Osteoblast (primary cell): ENCODE results near the gene CACHD1. TPM values are rescaled to one million over a fixed set of nuclear protein-coding genes. Genes with fewer than 3 reads are reported as not detected.

Experiments used
- DNase-seq: peaks from one replicate; pipeline ENCODE4 v3.0.0; 2011; ENCODE audit warnings: low spot score, mixed read lengths; ENCODE audit not compliant: insufficient read length; ENCODE audit errors: missing footprints
- H2AFZ ChIP-seq: 2 replicates; pipeline ENCODE4 v1.6.0; 2011; ENCODE audit warnings: mild to moderate bottlenecking, low read length
- H3K27ac ChIP-seq: 2 replicates; pipeline ENCODE4 v1.5.1; 2011; ENCODE audit warnings: mild to moderate bottlenecking, low read depth, low read length, moderate library complexity
- H3K27me3 ChIP-seq: 2 replicates; pipeline ENCODE4 v1.6.0; 2012; ENCODE audit warnings: mild to moderate bottlenecking, control low read depth, inconsistent platforms, low read length, moderate library complexity; ENCODE audit not compliant: insufficient read depth
- H3K36me3 ChIP-seq: 2 replicates; pipeline ENCODE4 v1.5.1; 2011; ENCODE audit warnings: mild to moderate bottlenecking, low read length, control low read depth, moderate library complexity; ENCODE audit not compliant: insufficient read depth
- H3K4me1 ChIP-seq: 2 replicates; pipeline ENCODE4 v1.5.1; 2011; ENCODE audit warnings: mild to moderate bottlenecking, low read length, control low read depth, moderate library complexity; ENCODE audit not compliant: insufficient read depth
- H3K4me2 ChIP-seq: 2 replicates; pipeline ENCODE4 v1.6.0; 2011; ENCODE audit warnings: mild to moderate bottlenecking, low read length; ENCODE audit not compliant: insufficient read depth
- H3K4me3 ChIP-seq: fragments of 200-600 bp; sonication (generic); 3 replicates; pipeline ENCODE4 v1.5.1; 2012; ENCODE audit warnings: mild to moderate bottlenecking, low read length, inconsistent platforms; ENCODE audit not compliant: insufficient read depth
- H3K79me2 ChIP-seq: 2 replicates; pipeline ENCODE4 v1.6.0; 2012; ENCODE audit warnings: mild to moderate bottlenecking, low read length, control low read depth, inconsistent platforms; ENCODE audit not compliant: insufficient read depth
- H3K9me3 ChIP-seq: 2 replicates; pipeline ENCODE4 v1.5.1; 2011; ENCODE audit warnings: low read depth, low read length, control low read depth
- H4K20me1 ChIP-seq: 2 replicates; pipeline ENCODE4 v1.6.0; 2012; ENCODE audit warnings: mild to moderate bottlenecking, low read length, control low read depth; ENCODE audit not compliant: insufficient read depth
- CTCF ChIP-seq: IDR thresholded peaks from 2 replicates; pipeline ENCODE4 v1.5.1; 2011; ENCODE audit warnings: mild to moderate bottlenecking, low read depth, low read length, moderate library complexity; ENCODE audit errors: extremely low read depth
- total RNA-seq: library from RNA; depleted of rRNA; stranded (reverse); fragments of >200 nt; gene quantifications from 2 replicates; pipeline ENCODE4 v1.2.3, GENCODE V29; 2012

CACHD1 gene
- total RNA-seq, 1 donor, result 5.1 TPM

- no peaks in the 10 kb centered on the region for H4K20me1 ChIP-seq
- H3K9me3 ChIP-seq, result no peaks in the 10 kb centered on the region
- H3K4me2 ChIP-seq, result no peak overlapping the region
- DNase-seq, result no peak
- no peak for TF ChIP-seq CTCF
- no peaks in the 10 kb centered on the region for H3K4me1 ChIP-seq
- no peaks in the 10 kb centered on the region for H3K79me2 ChIP-seq
- H3K36me3 ChIP-seq, result no peaks in the 10 kb centered on the region
- no peak overlapping the region for H3K4me3 ChIP-seq
- no peaks in the 10 kb centered on the region for H3K27me3 ChIP-seq
- no peak overlapping the region for H3K27ac ChIP-seq
- H2AFZ ChIP-seq, result no peak overlapping the region
These were observed 97.7 kb downstream of the CACHD1 start for GRCh38 chr1:64567426-64568170.

- DNase-seq, result no peak
- H3K79me2 ChIP-seq, result no peaks in the 10 kb centered on the region
- no peaks in the 10 kb centered on the region for H3K36me3 ChIP-seq
- no peak overlapping the region for H3K4me3 ChIP-seq
- H3K27me3 ChIP-seq, result no peaks in the 10 kb centered on the region
- no peaks in the 10 kb centered on the region for H3K9me3 ChIP-seq
- H3K4me1 ChIP-seq, result no peaks in the 10 kb centered on the region
- no peak overlapping the region for H2AFZ ChIP-seq
- TF ChIP-seq CTCF, result no peak
- no peaks in the 10 kb centered on the region for H4K20me1 ChIP-seq
- no peak overlapping the region for H3K27ac ChIP-seq
- no peak overlapping the region for H3K4me2 ChIP-seq
These were observed 98.2 kb downstream of the CACHD1 start for GRCh38 chr1:64568171-64568450.

GRCh38 chr1:64569411-64569810 lies 99.5 kb downstream of the CACHD1 start:
- Histone ChIP-seq H3K27me3 (no peaks in the 10 kb centered on the region), H3K79me2 (no peaks in the 10 kb centered on the region), H2AFZ (peak overlapping the region; percentile 54), H3K36me3 (no peaks in the 10 kb centered on the region), H3K4me3 (no peak overlapping the region), H3K4me1 (no peaks in the 10 kb centered on the region), H3K4me2 (no peak overlapping the region), H3K27ac (no peak overlapping the region), H3K9me3 (no peaks in the 10 kb centered on the region), H4K20me1 (no peaks in the 10 kb centered on the region)
- DNase-seq, result no peak
- TF ChIP-seq CTCF, result no peak

- Histone ChIP-seq H3K4me2 (no peak overlapping the region), H3K36me3 (no peaks in the 10 kb centered on the region), H4K20me1 (no peaks in the 10 kb centered on the region), H3K27ac (no peak overlapping the region), H3K9me3 (no peaks in the 10 kb centered on the region), H3K4me3 (no peak overlapping the region), H3K27me3 (no peaks in the 10 kb centered on the region), H3K79me2 (no peaks in the 10 kb centered on the region), H2AFZ (no peak overlapping the region), H3K4me1 (no peaks in the 10 kb centered on the region)
- DNase-seq, result no peak
- TF ChIP-seq CTCF, result no peak
These were observed 100.4 kb downstream of the CACHD1 start for GRCh38 chr1:64570267-64570855.
